H9 (cell line): Measurements from ENCODE around the gene OMG. TPM values are rescaled to one million over a fixed set of nuclear protein-coding genes. Genes with fewer than 3 reads are reported as not detected.

Experiments
- DNase-seq: peaks from one replicate; pipeline ENCODE4 v3.0.0-alpha.2; 2017
- H2AFZ ChIP-seq: one replicate; pipeline ENCODE4 v1.6.1; 2013; ENCODE audit warnings: mild to moderate bottlenecking, low read length, control low read depth, moderate library complexity
- H2AK5ac ChIP-seq: 2 replicates; pipeline ENCODE4 v1.6.1; 2013; ENCODE audit warnings: low read length, control low read depth, mixed read lengths; ENCODE audit not compliant: insufficient read length
- H2BK120ac ChIP-seq: one replicate; pipeline ENCODE4 v1.6.1; 2013; ENCODE audit warnings: low read depth, mild to moderate bottlenecking, low read length, control low read depth, inconsistent platforms; ENCODE audit not compliant: poor library complexity, severe bottlenecking
- H2BK12ac ChIP-seq: 2 replicates; pipeline ENCODE4 v1.6.1; 2013; ENCODE audit warnings: low read length, control low read depth, mixed read lengths, low read depth; ENCODE audit not compliant: insufficient read length
- H2BK15ac ChIP-seq: 2 replicates; pipeline ENCODE4 v1.6.1; 2013; ENCODE audit warnings: low read depth, low read length, control low read depth
- H2BK20ac ChIP-seq: one replicate; pipeline ENCODE4 v1.6.1; 2013; ENCODE audit warnings: low read depth, mild to moderate bottlenecking, low read length, control low read depth, inconsistent platforms; ENCODE audit not compliant: poor library complexity, severe bottlenecking
- H2BK5ac ChIP-seq: 2 replicates; pipeline ENCODE4 v1.6.1; 2013; ENCODE audit warnings: low read length, control low read depth, mixed read lengths; ENCODE audit not compliant: insufficient read length
- H3K14ac ChIP-seq: 2 replicates; pipeline ENCODE4 v1.6.1; 2013; ENCODE audit warnings: low read length, control low read depth; ENCODE audit not compliant: insufficient read depth
- H3K18ac ChIP-seq: 2 replicates; pipeline ENCODE4 v1.6.1; 2013; ENCODE audit warnings: low read depth, mild to moderate bottlenecking, mixed read lengths, low read length, control low read depth; ENCODE audit not compliant: insufficient read length
- H3K23ac ChIP-seq: 2 replicates; pipeline ENCODE4 v1.6.1; 2013; ENCODE audit warnings: low read length, control low read depth, mixed read lengths, low read depth; ENCODE audit not compliant: insufficient read length
- H3K23me2 ChIP-seq: 2 replicates; pipeline ENCODE4 v1.6.1; 2013; ENCODE audit warnings: low read depth, mild to moderate bottlenecking, mixed read lengths, low read length, control low read depth; ENCODE audit not compliant: insufficient read length, poor library complexity, severe bottlenecking
- H3K27ac ChIP-seq: 2 replicates; pipeline ENCODE4 v1.5.1; 2013; ENCODE audit warnings: low read length, control low read depth, mixed read lengths, low read depth; ENCODE audit not compliant: insufficient read length
- H3K27me3 ChIP-seq: 2 replicates; pipeline ENCODE4 v1.6.1; 2013; ENCODE audit warnings: low read length, control low read depth, inconsistent platforms; ENCODE audit not compliant: insufficient read depth
- H3K4ac ChIP-seq: 2 replicates; pipeline ENCODE4 v1.6.1; 2013; ENCODE audit warnings: low read depth, mild to moderate bottlenecking, control low read depth, inconsistent platforms, low read length, moderate library complexity
- H3K4me1 ChIP-seq: 2 replicates; pipeline ENCODE4 v1.6.1; 2013; ENCODE audit warnings: low read length, control low read depth, inconsistent platforms; ENCODE audit not compliant: insufficient read depth
- H3K4me2 ChIP-seq: 2 replicates; pipeline ENCODE4 v1.6.1; 2013; ENCODE audit warnings: low read length, control low read depth, mixed read lengths; ENCODE audit not compliant: insufficient read length, insufficient read depth
- H3K56ac ChIP-seq: 2 replicates; pipeline ENCODE4 v1.6.1; 2013; ENCODE audit warnings: low read depth, mild to moderate bottlenecking, mixed read lengths, low read length, control low read depth; ENCODE audit not compliant: insufficient read length
- H3K79me1 ChIP-seq: 2 replicates; pipeline ENCODE4 v1.6.1; 2013; ENCODE audit warnings: low read depth, mild to moderate bottlenecking, moderate library complexity, low read length, control low read depth, inconsistent platforms; ENCODE audit not compliant: insufficient read depth, poor library complexity, severe bottlenecking
- H3K79me2 ChIP-seq: 2 replicates; pipeline ENCODE4 v1.6.1; 2013; ENCODE audit warnings: low read length, control low read depth, inconsistent platforms; ENCODE audit not compliant: insufficient read depth
- H3K9ac ChIP-seq: 2 replicates; pipeline ENCODE4 v1.6.1; 2013; ENCODE audit warnings: low read length, control low read depth, mixed read lengths; ENCODE audit not compliant: insufficient read length; ENCODE audit errors: extremely low read depth
- H3K9me3 ChIP-seq: one replicate; pipeline ENCODE4 v1.6.1; 2013; ENCODE audit warnings: low read depth, low read length, inconsistent platforms; ENCODE audit not compliant: control insufficient read depth
- H3T11ph ChIP-seq: one replicate; pipeline ENCODE4 v1.6.1; 2013; ENCODE audit warnings: mild to moderate bottlenecking, low read length, control low read depth, inconsistent platforms
- H4K20me1 ChIP-seq: one replicate; pipeline ENCODE4 v1.6.1; 2013; ENCODE audit not compliant: control insufficient read depth, insufficient read length, insufficient read depth
- H4K5ac ChIP-seq: 2 replicates; pipeline ENCODE4 v1.6.1; 2013; ENCODE audit warnings: low read depth, mild to moderate bottlenecking, mixed read lengths, low read length, control low read depth; ENCODE audit not compliant: insufficient read length
- H4K8ac ChIP-seq: replicated peaks from 2 replicates; pipeline ENCODE4 v1.6.1; 2013; ENCODE audit warnings: low read length, control low read depth, mixed read lengths, low read depth; ENCODE audit not compliant: insufficient read length
- H4K91ac ChIP-seq: 2 replicates; pipeline ENCODE4 v1.6.1; 2013; ENCODE audit warnings: low read depth, mild to moderate bottlenecking, moderate library complexity, mixed read lengths, low read length, control low read depth; ENCODE audit not compliant: insufficient read length
- H3K27ac Mint-ChIP-seq, 3 experiments: 2 replicates in 2 of 3; 3 replicates in 1 of 3; pipeline ENCODE4 v1.8.0; 2020 to 2021; ENCODE audit warnings: mixed read lengths in 3 of 3, mild to moderate bottlenecking in 1 of 3, moderate library complexity in 1 of 3
- H3K27me3 Mint-ChIP-seq: 2 replicates; pipeline ENCODE4 v1.8.0; 2021; ENCODE audit warnings: low read depth, mild to moderate bottlenecking, moderate library complexity, mixed read lengths
- H3K36me3 Mint-ChIP-seq, 3 experiments: 2 replicates in 2 of 3; 3 replicates in 1 of 3; pipeline ENCODE4 v1.8.0; 2020 to 2021; ENCODE audit warnings: low read depth in 3 of 3, mixed read lengths in 3 of 3; ENCODE audit not compliant: insufficient read depth in 1 of 3
- H3K4me1 Mint-ChIP-seq, 2 experiments: 2 replicates each; pipeline ENCODE4 v1.8.0; 2020; ENCODE audit warnings: mixed read lengths in 2 of 2
- H3K4me3 Mint-ChIP-seq, 2 experiments: 2 replicates in 1 of 2; 3 replicates in 1 of 2; pipeline ENCODE4 v1.8.0; 2020 to 2021; ENCODE audit warnings: mild to moderate bottlenecking in 2 of 2, mixed read lengths in 2 of 2, moderate library complexity in 1 of 2
- H3K9me3 Mint-ChIP-seq, 2 experiments: 2 replicates in 1 of 2; 3 replicates in 1 of 2; pipeline ENCODE4 v1.8.0; 2020; ENCODE audit warnings: mild to moderate bottlenecking in 2 of 2, mixed read lengths in 2 of 2, moderate library complexity in 1 of 2
- CTCF ChIP-seq: fragments of 200-600 bp; sonication (generic); conservative IDR thresholded peaks from 3 replicates; pipeline ENCODE4 v1.8.0; 2021; ENCODE audit warnings: antibody characterized with exemption, mild to moderate bottlenecking
- WGBS: extraction: QIAGEN DNeasy Blood & Tissue Kit; methylation state at CpG from one replicate; pipeline ENCODE4 v1.1.7; 2013; ENCODE audit warnings: missing lambda C conversion rate, low lambda C conversion rate, mixed read lengths; ENCODE audit not compliant: insufficient read length; ENCODE audit errors: extremely low coverage; 5-methylcytosine and 5-hydroxymethylcytosine counted together
- total RNA-seq: library from RNA; stranded (reverse); gene quantifications from 2 replicates; pipeline ENCODE4 v1.2.1, GENCODE V29; 2021

The OMG gene
- total RNA-seq, 1 experiment from 2014 or later, result not detected

DNA sequence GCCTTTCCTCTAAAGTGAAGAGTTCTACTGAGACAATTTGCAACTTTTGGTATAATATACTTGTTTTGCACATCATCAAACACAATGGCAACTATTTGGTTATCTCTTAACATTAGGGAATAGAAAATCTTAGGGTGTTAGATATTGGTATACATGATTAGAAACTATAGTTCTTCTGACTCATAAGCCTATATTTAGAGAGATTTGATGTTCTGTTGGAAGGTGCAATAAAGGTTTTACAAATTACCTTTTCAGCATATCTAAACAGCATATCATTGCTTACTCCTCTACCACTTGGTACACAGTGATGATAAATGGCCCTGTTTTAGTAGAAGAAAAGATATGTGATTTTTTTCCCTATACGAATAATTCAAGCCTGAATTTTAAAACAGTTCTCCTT lies 10.6 kb upstream of the OMG start:
- H3K23me2 ChIP-seq, result no peaks in the 10 kb centered on the region
- H2BK15ac ChIP-seq, result no peak overlapping the region
- WGBS, result no CpG with 5 or more reads among the region's 1 CpG
- H2BK120ac ChIP-seq, result no peak overlapping the region
- no peak overlapping the region for H3K56ac ChIP-seq
- H2BK5ac ChIP-seq, result no peak overlapping the region
- Mint-ChIP-seq H3K27me3 (no peaks in the 10 kb centered on the region), H3K4me1 (peaks cover 3 to 9% of the 10 kb centered on the region in 2 experiments), H3K9me3 (no peaks in the 10 kb centered on the region), H3K27ac (no peak overlapping the region), H3K4me3 (no peak overlapping the region), H3K36me3 (peaks cover 0 to 2% (median 0%) of the 10 kb centered on the region in 3 experiments; a peak in 1 of 7 replicates)
- no peak overlapping the region for H3K4ac ChIP-seq
- H3T11ph ChIP-seq, result no peak overlapping the region
- H3K14ac ChIP-seq, result no peak overlapping the region
- H3K4me1 ChIP-seq, result no peaks in the 10 kb centered on the region
- no peak overlapping the region for H4K8ac ChIP-seq
- H3K23ac ChIP-seq, result no peak overlapping the region
- H3K27me3 ChIP-seq, result no peaks in the 10 kb centered on the region
- H2AFZ ChIP-seq, result no peak overlapping the region
- no peak overlapping the region for H3K27ac ChIP-seq
- no peak overlapping the region for H2BK12ac ChIP-seq
- no peak overlapping the region for H4K91ac ChIP-seq
- no peak overlapping the region for H3K9ac ChIP-seq
- no peak for DNase-seq
- no peak for TF ChIP-seq CTCF
- no peaks in the 10 kb centered on the region for H4K20me1 ChIP-seq
- H2BK20ac ChIP-seq, result no peak overlapping the region
- H2AK5ac ChIP-seq, result no peak overlapping the region
- H3K79me2 ChIP-seq, result no peaks in the 10 kb centered on the region
- no peaks in the 10 kb centered on the region for H3K9me3 ChIP-seq
- H3K79me1 ChIP-seq, result no peaks in the 10 kb centered on the region
- H3K18ac ChIP-seq, result no peak overlapping the region
- H4K5ac ChIP-seq, result no peak overlapping the region
- no peak overlapping the region for H3K4me2 ChIP-seq
